H1 (cell line): ENCODE measurements around the gene SLC1A4.

Experiments used
- CTCF ChIP-seq, 3 experiments: IDR thresholded peaks; 1 replicate in 2 of 3; 2 replicates in 1 of 3; pipeline versions ENCODE4 v1.5.1 to v1.6.1; 2011; ENCODE audit warnings: low read length in 3 of 3, mild to moderate bottlenecking in 3 of 3, inconsistent platforms in 2 of 3, low read depth in 1 of 3, moderate library complexity in 1 of 3; ENCODE audit not compliant: insufficient read depth in 1 of 3; ENCODE audit errors: control extremely low read depth in 1 of 3
- PHF8 ChIP-seq: fragments of 200-600 bp; sonication (generic); conservative IDR thresholded peaks from 2 replicates; pipeline ENCODE4 v1.7.1; 2012; ENCODE audit warnings: low read depth, mild to moderate bottlenecking, inconsistent platforms, low read length, moderate library complexity
- RFX5 ChIP-seq: IDR thresholded peaks from 2 replicates; pipeline ENCODE4 v1.6.1; 2011; ENCODE audit warnings: low read depth, low read length, improper control_type of control experiment, borderline replicate concordance

GRCh38 chr2:65013776-65014175 lies 24.6 kb downstream of the SLC1A4 start:
- TF ChIP-seq PHF8 (no peak), RFX5 (no peak), CTCF (IDR thresholded peaks at IDR 0.05; ENCODE audit: control extremely low read depth in 1 of 3, insufficient read depth in 1 of 3, low read depth in 1 of 3, low read length in 3 of 3) (no peak)
